Nephron (organoid): ENCODE data around the gene C17orf114.
"Not testable (repeated sequence)": the region's sequence is repeated elsewhere in the genome, so short reads cannot be mapped to it uniquely, and the experiment has no call there.

ENCODE experiments used
- H3K27ac Mint-ChIP-seq, 3 experiments: 2 replicates each; pipeline ENCODE4 v1.8.0; 2020; ENCODE audit warnings: mixed read lengths in 3 of 3, mild to moderate bottlenecking in 2 of 3, moderate library complexity in 1 of 3
- H3K27me3 Mint-ChIP-seq: 2 replicates; pipeline ENCODE4 v1.8.0; 2021; ENCODE audit warnings: low read depth, mild to moderate bottlenecking, moderate library complexity, mixed read lengths
- H3K36me3 Mint-ChIP-seq: 2 replicates; pipeline ENCODE4 v1.8.0; 2020; ENCODE audit warnings: low read depth, mixed read lengths
- H3K4me1 Mint-ChIP-seq: 2 replicates; pipeline ENCODE4 v1.8.0; 2020; ENCODE audit warnings: mixed read lengths
- H3K4me3 Mint-ChIP-seq, 3 experiments: 2 replicates each; pipeline ENCODE4 v1.8.0; 2020; ENCODE audit warnings: mild to moderate bottlenecking in 3 of 3, mixed read lengths in 3 of 3, moderate library complexity in 2 of 3
- H3K9me3 Mint-ChIP-seq: 2 replicates; pipeline ENCODE4 v1.8.0; 2020; ENCODE audit warnings: mixed read lengths
- CTCF ChIP-seq, 3 experiments: fragments of 200-600 bp; sonication (generic); IDR thresholded peaks; one replicate each; pipeline ENCODE4 v1.5.0; 2021; ENCODE audit warnings: antibody characterized with exemption in 3 of 3; ENCODE audit not compliant: unreplicated experiment in 3 of 3

Gene C17orf114

GRCh38 chr17:4833178-4833940 is 31.2 kb upstream of the C17orf114 start, which contains the start of gene MINK1:
Gene MINK1 (plus strand): TSS chr17:4833340. CDS start chr17:4833584, 244 bp downstream.
- no peak for TF ChIP-seq CTCF (IDR thresholded peaks at IDR 0.05; ENCODE audit: unreplicated experiment in 3 of 3)
- peaks cover 35% of the 10 kb centered on the region for H3K4me1 Mint-ChIP-seq

GRCh38 chr17:4832829-4833177 is 30.7 kb upstream of the C17orf114 start:
- Mint-ChIP-seq H3K4me1 (peaks cover 29% of the 10 kb centered on the region), H3K27ac (peak overlapping the region; percentile 90 to 94 (median 94))
- H3K27me3 Mint-ChIP-seq = not testable (repeated sequence)

More at GRCh38 chr17:4833178-4833940, 31.2 kb upstream of the C17orf114 start, which contains the start of gene MINK1:
- H3K36me3 Mint-ChIP-seq = no peaks in the 10 kb centered on the region
- peak within 1 kb of the TSS; percentile 86 to 97 (median 91) for H3K4me3 Mint-ChIP-seq
- no peaks in the 10 kb centered on the region for H3K9me3 Mint-ChIP-seq
- H3K27ac Mint-ChIP-seq = peak within 1 kb of the TSS; percentile 90 to 94 (median 94)
- no peaks in the 10 kb centered on the region for H3K27me3 Mint-ChIP-seq

GRCh38 chr17:4827399-4827798 is 25.3 kb upstream of the C17orf114 start:
- H3K4me3 Mint-ChIP-seq = no peak overlapping the region
- H3K27ac Mint-ChIP-seq = no peak overlapping the region
- H3K36me3 Mint-ChIP-seq = no peaks in the 10 kb centered on the region
- TF ChIP-seq CTCF (IDR thresholded peaks at IDR 0.05; ENCODE audit: unreplicated experiment in 3 of 3) = no peak
- H3K9me3 Mint-ChIP-seq = no peaks in the 10 kb centered on the region
- no peaks in the 10 kb centered on the region for H3K4me1 Mint-ChIP-seq
- no peaks in the 10 kb centered on the region for H3K27me3 Mint-ChIP-seq

More at GRCh38 chr17:4832829-4833177, 30.7 kb upstream of the C17orf114 start:
- not testable (repeated sequence) for H3K9me3 Mint-ChIP-seq, H3K36me3 Mint-ChIP-seq
- peak overlapping the region; percentile 86 to 95 (median 88) for H3K4me3 Mint-ChIP-seq

GRCh38 chr17:4823373-4824089 is 21.4 kb upstream of the C17orf114 start:
- H3K36me3 Mint-ChIP-seq = peaks cover 12% of the 10 kb centered on the region
- no peaks in the 10 kb centered on the region for H3K4me1 Mint-ChIP-seq
- no peak overlapping the region for H3K4me3 Mint-ChIP-seq
- no peaks in the 10 kb centered on the region for H3K27me3 Mint-ChIP-seq
- TF ChIP-seq CTCF (IDR thresholded peaks at IDR 0.05; ENCODE audit: unreplicated experiment in 3 of 3) = no peak
- H3K9me3 Mint-ChIP-seq = no peaks in the 10 kb centered on the region
- no peak overlapping the region for H3K27ac Mint-ChIP-seq

- Mint-ChIP-seq H3K27ac (no peak overlapping the region), H3K27me3 (no peaks in the 10 kb centered on the region), H3K36me3 (peaks cover 12% of the 10 kb centered on the region), H3K9me3 (no peaks in the 10 kb centered on the region), H3K4me3 (no peak overlapping the region), H3K4me1 (no peaks in the 10 kb centered on the region)
- TF ChIP-seq CTCF (IDR thresholded peaks at IDR 0.05; ENCODE audit: unreplicated experiment in 3 of 3) = no peak
Observed at GRCh38 chr17:4822835-4823234, 20.7 kb upstream of the C17orf114 start.

GRCh38 chr17:4818276-4818675 is 16.1 kb upstream of the C17orf114 start:
- Mint-ChIP-seq H3K4me3 (no peak overlapping the region), H3K27me3 (no peaks in the 10 kb centered on the region), H3K4me1 (no peaks in the 10 kb centered on the region), H3K27ac (no peak overlapping the region), H3K36me3 (peaks cover 21% of the 10 kb centered on the region), H3K9me3 (no peaks in the 10 kb centered on the region)
- TF ChIP-seq CTCF (IDR thresholded peaks at IDR 0.05; ENCODE audit: unreplicated experiment in 3 of 3) = no peak
